Measurements from ENCODE around the gene CD33. TPM values are rescaled to one million over a fixed set of nuclear protein-coding genes. Genes with fewer than 3 reads are reported as not detected.

CD33 gene
- total and polyA plus RNA-seq, 2 of the 8 experiments (the other 6 are each of a cell fraction or from before 2014, with no cell fraction given) = 0.06 TPM; not detected in 1

DNA sequence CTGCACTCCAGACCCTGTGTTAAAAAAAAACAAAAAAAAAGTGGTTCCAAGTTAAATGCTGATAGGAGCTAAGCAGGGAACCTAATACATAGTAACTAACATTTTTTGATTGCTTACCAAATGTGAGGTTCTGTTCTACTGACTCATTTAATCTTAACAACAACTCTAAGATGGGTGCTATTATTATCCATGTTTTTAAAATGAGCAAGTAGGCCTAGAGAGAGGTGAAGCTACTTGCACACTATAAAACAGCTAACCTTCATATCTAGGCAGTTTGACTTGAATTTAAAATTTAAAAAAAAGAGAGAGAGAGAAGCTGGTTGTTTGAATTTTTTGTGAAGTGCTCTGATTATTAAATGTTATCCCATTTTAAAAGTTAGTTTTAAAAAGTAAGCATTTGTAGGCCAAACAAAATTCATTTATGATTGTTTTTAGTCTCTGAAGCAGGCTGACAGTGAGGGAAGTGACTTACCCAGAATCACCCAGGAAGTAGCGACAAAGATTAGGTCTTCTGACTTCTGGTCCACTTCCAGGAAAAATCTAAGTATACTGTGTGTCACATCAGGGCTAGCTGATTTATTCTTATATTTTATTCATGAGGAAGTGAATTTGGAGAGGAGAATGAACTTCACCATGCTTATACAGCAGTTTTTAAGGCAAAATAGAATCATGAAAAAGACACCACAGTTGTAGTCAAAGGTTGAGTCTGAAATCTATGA, 28.4 kb downstream of the CD33 start:
- H2BK15ac ChIP-seq (ENCODE audit: low read length) = no peak overlapping the region
- peaks cover 0 to 7% of the 10 kb centered on the region in 2 experiments; a peak in 3 of 4 replicates for H3K9me3 ChIP-seq (ENCODE audit: insufficient read depth in 2 of 2, low read depth in 1 of 2, low read length in 1 of 2)
- H4K5ac ChIP-seq (ENCODE audit: insufficient read length, low read depth, low read length) = no peak overlapping the region
- DNase-seq (ENCODE audit: low read depth in 1 of 2, low spot score in 2 of 2) = no peak
- H3K4me3 ChIP-seq (ENCODE audit: extremely low read depth in 1 of 4, insufficient read depth in 2 of 4, low read depth in 3 of 4, low read length in 4 of 4) = no peak overlapping the region
- no peak overlapping the region for H2BK20ac ChIP-seq (ENCODE audit: low read length)
- no peak overlapping the region for H3K18ac ChIP-seq (ENCODE audit: extremely low read depth, low read length)
- H3K79me1 ChIP-seq (ENCODE audit: low read depth, low read length) = no peaks in the 10 kb centered on the region
- H3K4ac ChIP-seq (replicated peaks; ENCODE audit: insufficient read length, low read depth, low read length) = no peak overlapping the region
- H3K27ac ChIP-seq (ENCODE audit: low read depth, low read length) = no peak overlapping the region
- H2AK5ac ChIP-seq (ENCODE audit: low read depth, low read length) = no peak overlapping the region
- no peak overlapping the region for H2AFZ ChIP-seq (ENCODE audit: low read length)
- 88% methylated on average over 1 of the region's 1 CpG; no CpG with 5 or more reads in 1 of the 2 experiments for WGBS, 2 experiments (ENCODE audit: extremely low coverage in 1 of 2, insufficient coverage in 1 of 2, insufficient read length in 1 of 2, insufficient replicate concordance in 2 of 2, low coverage in 1 of 2, low lambda C conversion rate in 2 of 2, missing lambda C conversion rate in 1 of 2)
- H3K79me2 ChIP-seq (ENCODE audit: control insufficient read depth in 1 of 2, insufficient read depth in 2 of 2, low read length in 2 of 2) = no peaks in the 10 kb centered on the region
- H3K14ac ChIP-seq (ENCODE audit: insufficient read length) = no peak overlapping the region
- no peak overlapping the region for H3K9ac ChIP-seq (replicated peaks in 1 of 4; ENCODE audit: extremely low read depth in 1 of 4, low read depth in 3 of 4, low read length in 3 of 4)
- H4K91ac ChIP-seq (replicated peaks; ENCODE audit: insufficient read length, low read length) = no peak overlapping the region
- no peaks in the 10 kb centered on the region for H3K27me3 ChIP-seq (replicated peaks in 1 of 4; ENCODE audit: control insufficient read depth in 3 of 4, extremely low read depth in 1 of 4, insufficient read depth in 3 of 4, low read length in 3 of 4)
- H4K20me1 ChIP-seq (replicated peaks in 1 of 2; ENCODE audit: control insufficient read depth in 1 of 2, insufficient read depth in 2 of 2, low read length in 2 of 2) = no peaks in the 10 kb centered on the region
- no peak overlapping the region for H4K8ac ChIP-seq (ENCODE audit: extremely low read depth, insufficient read depth, low read length)
- H2BK120ac ChIP-seq (replicated peaks; ENCODE audit: low read depth, low read length) = no peak overlapping the region
- H3K36me3 ChIP-seq (ENCODE audit: control insufficient read depth in 2 of 4, insufficient read depth in 4 of 4, low read length in 3 of 4) = no peaks in the 10 kb centered on the region
- ChIA-PET CTCF (ENCODE audit: partially characterized antibody) (interaction anchor here (1.3 kb wide), 1 partner anchor 95 kb away, joined by 3 read pairs; no protein-coding TSS in a partner anchor), POLR2A (ENCODE audit: partially characterized antibody) (interaction anchor here (0.7 kb wide), 1 partner anchor 33 kb away, joined by 3 read pairs; no protein-coding TSS in a partner anchor)
- no peak for FAIRE-seq
- no peak overlapping the region for H3K23ac ChIP-seq (ENCODE audit: insufficient read length)
- no peak overlapping the region for H2BK5ac ChIP-seq (ENCODE audit: low read depth, low read length)
- H3K56ac ChIP-seq (replicated peaks; ENCODE audit: insufficient read length, low read depth, low read length) = no peak overlapping the region
- H2BK12ac ChIP-seq (ENCODE audit: low read depth, low read length) = no peak overlapping the region
- H3K4me2 ChIP-seq (ENCODE audit: insufficient read depth in 1 of 2, low read depth in 2 of 2, low read length in 2 of 2) = no peak overlapping the region
- H3K23me2 ChIP-seq (ENCODE audit: low read depth, low read length) = no peaks in the 10 kb centered on the region
- no peaks in the 10 kb centered on the region for H3K4me1 ChIP-seq (replicated peaks in 1 of 4; ENCODE audit: control insufficient read depth in 3 of 4, insufficient read depth in 4 of 4, low read length in 3 of 4)
